Liver (tissue), 3 donors: Measurements from ENCODE around the gene NPEPPS.
"Not testable (repeated sequence)": the region's sequence is repeated elsewhere in the genome, so short reads cannot be mapped to it uniquely, and the experiment has no call there.

ENCODE experiments used
- CTCF ChIP-seq: fragments of 150-350 bp; IDR thresholded peaks from 2 replicates; pipeline ENCODE4 v1.5.1; 2017; ENCODE audit warnings: improper control_type of control experiment, low read depth, low read length; ENCODE audit not compliant: missing input control
- HNF4G ChIP-seq: IDR thresholded peaks from 2 replicates; pipeline ENCODE4 v1.6.1; 2016; ENCODE audit warnings: antibody characterized with exemption
- MAX ChIP-seq: IDR thresholded peaks from 2 replicates; pipeline ENCODE4 v1.6.1; 2016; ENCODE audit warnings: antibody characterized with exemption
- RAD21 ChIP-seq, 2 donors: IDR thresholded peaks; 2 replicates each; pipeline ENCODE4 v1.6.1; 2016; ENCODE audit warnings: antibody characterized with exemption in 2 of 2, mild to moderate bottlenecking in 2 of 2
- REST ChIP-seq: IDR thresholded peaks from 2 replicates; pipeline ENCODE4 v1.6.1; 2016; ENCODE audit warnings: antibody characterized with exemption, mild to moderate bottlenecking
- TAF1 ChIP-seq: conservative IDR thresholded peaks from 2 replicates; pipeline ENCODE4 v1.6.1; 2016; ENCODE audit warnings: antibody characterized with exemption, mild to moderate bottlenecking
- YY1 ChIP-seq: IDR thresholded peaks from 2 replicates; pipeline ENCODE4 v1.6.1; 2016; ENCODE audit warnings: antibody characterized with exemption, mild to moderate bottlenecking
- donor health status: healthy.
- donor health status: healthy.

GRCh38 chr17:47511701-47512146 is 19.2 kb upstream of the NPEPPS start:
- not testable (repeated sequence) for TF ChIP-seq CTCF; HNF4G; YY1; REST; RAD21 (IDR thresholded peaks at IDR 0.05); TAF1; MAX
